HG02884 (cell line): ENCODE results near the gene ATP5F1C.
"Not testable (repeated sequence)": the region's sequence is repeated elsewhere in the genome, so short reads cannot be mapped to it uniquely, and the experiment has no call there.

Experiments
- ATAC-seq: cut with Tn5 transposase; IDR thresholded peaks from one replicate; pipeline ENCODE4 v1.9.1; 2021; ENCODE audit warnings: mild to moderate bottlenecking, moderate library complexity; ENCODE audit not compliant: unreplicated experiment

Gene ATP5F1C

DNA sequence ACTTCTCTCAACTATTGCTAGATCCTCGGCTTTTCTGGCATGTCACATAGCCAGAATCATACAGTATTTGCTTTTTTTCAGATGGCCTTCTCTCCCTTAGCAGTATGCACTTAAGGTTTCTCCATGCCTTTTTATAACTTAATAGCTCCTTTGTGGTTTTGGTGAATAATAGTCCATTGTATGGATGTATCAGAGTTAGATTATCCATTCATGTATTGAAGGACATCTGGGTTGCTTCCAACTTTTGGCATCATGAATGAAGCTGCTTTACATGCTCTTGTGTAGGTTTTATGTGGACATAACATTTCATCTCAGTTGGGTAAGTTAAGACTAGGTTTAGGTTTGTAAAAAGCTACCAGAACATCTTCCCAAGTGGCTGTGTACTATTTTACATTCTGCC lies 4.6 kb downstream of the ATP5F1C start:
- ATAC-seq = no peak

DNA sequence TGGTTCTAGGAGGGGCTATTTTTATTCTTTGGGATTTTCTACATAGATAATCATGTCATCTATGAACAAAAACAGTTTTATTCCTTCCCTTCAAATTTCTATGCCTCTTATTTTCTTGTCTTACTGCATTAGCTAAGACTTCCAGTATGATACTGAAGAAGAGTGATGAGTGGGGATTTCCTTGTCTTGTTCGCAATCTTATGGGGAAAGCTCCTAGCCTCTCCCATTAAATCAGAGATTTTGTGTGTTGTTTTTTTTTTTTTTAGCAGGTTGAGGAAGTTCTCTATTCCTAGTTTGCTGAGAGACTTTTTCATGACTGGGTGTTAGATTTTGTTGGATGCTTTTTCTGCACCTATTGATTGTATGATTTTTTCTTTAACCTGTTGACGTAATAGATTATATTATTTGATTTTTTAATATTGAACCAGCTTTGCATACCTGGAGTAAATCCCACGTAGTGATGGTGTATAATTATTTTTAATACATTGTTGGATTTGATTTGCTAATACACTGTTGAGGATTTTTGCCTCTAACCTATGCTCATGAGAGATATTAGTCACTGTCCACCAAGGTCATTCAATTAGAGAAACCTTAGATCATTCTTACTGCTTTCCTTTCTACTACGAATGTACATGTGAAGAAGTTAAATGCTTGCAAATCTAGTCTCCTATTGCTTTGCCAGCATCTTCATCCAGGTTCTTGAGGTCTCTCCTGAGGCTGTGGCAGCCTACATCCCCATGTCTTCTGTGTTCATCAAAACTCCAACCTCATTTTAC lies 6.5 kb downstream of the ATP5F1C start:
- ATAC-seq = no peak

- ATAC-seq = no peak
Observed at GRCh38 chr10:7795605-7796004, 7.6 kb downstream of the ATP5F1C start.

GRCh38 chr10:7797582-7797981 lies 9.6 kb downstream of the ATP5F1C start:
- ATAC-seq = no peak

- no peak for ATAC-seq
Observed at GRCh38 chr10:7802606-7803005, 14.6 kb downstream of the ATP5F1C start.

DNA sequence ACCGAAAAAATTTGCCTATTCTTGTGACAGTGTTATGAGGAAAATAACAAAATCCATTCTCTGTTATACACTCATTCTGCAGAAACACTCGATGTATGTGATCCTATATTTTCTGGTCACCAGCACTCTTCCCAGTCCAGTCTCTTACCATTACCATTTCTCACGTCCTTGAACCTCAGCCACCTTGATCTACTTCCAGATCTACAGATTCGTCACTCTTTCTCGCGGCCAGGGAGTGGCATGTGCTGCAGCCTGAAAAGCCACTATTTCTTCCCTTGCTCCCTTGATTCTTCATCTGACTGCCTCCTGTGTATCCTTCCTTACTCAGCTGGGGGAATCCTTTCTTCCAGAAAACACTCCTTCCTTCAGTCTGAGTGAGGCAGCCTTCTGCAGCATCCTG lies 16.2 kb downstream of the ATP5F1C start:
- no peak for ATAC-seq

- no peak for ATAC-seq
Observed at GRCh38 chr10:7804741-7805140, 16.8 kb downstream of the ATP5F1C start.

DNA sequence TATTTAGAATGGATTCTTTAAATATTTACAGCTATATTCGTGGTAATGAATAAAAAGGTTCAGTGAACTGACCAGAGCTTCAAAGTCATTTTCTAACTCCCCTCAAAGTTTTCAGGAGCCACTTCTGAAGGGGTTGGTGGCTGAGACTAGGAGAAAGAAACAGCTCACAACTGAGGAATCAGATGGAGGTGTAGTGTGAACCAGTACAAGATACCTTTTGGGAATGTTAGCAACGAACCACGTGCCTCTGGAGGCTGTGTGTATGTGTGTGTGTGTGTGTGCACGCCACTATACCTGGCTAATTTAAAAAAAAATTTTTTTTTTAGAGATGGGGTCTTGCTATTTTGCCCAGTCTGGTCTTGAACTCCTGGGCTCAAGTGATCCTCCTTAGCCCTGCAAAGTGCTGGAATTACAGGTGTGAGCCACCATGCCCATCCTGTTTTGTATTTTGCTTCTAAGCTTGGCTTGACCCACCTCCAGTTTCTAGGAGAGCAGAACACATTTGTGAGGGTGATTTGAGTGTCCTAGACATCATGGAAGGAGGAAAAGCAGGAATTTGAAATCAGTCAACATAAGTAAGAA lies 20.8 kb downstream of the ATP5F1C start:
- ATAC-seq = no peak

DNA sequence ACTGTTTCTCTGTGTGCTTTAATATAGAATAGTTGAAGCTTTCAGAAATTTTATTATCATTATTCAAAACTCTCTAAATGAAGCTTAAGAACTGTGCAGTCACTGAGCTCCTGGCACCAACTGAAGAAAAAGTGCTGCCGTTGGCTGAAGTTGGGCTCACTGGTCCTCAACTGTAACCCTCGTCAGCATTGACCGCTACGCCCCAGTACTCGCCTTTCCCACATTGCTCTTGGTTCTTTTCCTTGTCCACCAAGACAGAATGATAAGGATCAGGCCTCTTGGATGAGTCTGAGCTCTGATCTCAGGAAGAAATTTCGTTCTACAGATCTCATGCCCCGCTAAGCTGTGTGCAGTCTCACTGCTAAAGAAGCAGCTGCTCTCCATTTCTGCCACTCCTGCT lies 22.5 kb downstream of the ATP5F1C start:
- ATAC-seq = no peak

GRCh38 chr10:7811000-7811399 lies 23.0 kb downstream of the ATP5F1C start:
- no peak for ATAC-seq

DNA sequence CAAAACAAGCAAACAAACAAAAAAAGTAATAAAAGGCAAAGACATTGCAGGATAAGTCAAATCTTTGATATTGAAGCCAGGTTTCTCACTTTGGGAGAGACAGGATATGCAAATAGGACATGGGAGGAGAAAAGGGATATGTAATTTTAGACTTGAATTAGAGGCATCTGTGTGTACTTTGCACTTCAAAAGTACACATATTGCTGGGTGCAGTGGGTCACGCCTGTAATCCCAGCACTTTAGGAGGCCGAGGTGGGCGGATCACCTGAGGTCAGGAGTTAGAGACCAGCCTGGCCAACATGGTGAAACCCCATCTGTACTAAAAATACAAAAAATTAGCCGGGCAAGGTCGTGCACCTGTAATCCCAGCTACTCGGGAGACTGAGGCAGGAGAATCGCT lies 23.8 kb downstream of the ATP5F1C start:
- not testable (repeated sequence) for ATAC-seq

DNA sequence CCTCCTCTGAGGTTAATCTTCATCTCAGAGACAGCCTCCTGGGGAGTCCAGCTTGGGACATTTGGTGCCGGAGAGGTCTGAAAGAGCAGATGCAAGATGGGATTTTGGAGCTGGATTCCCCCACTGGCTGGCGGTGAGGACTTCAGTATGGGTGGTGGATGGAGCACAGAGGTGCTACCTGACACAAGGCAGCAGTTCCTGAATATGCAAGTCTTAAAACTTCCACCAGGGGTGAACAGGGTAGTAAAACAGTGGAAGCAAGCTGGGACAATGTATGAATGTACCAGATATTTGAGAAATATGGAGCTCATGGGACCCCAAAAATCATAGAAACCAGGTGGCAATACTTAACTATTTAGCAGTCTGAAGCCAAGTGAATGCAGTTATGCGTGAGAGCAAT lies 25.5 kb downstream of the ATP5F1C start:
- no peak for ATAC-seq

GRCh38 chr10:7817576-7817975 lies 29.6 kb downstream of the ATP5F1C start:
- ATAC-seq = no peak

GRCh38 chr10:7817984-7818294 lies 30.0 kb downstream of the ATP5F1C start:
- ATAC-seq = peak; percentile 9

GRCh38 chr10:7818295-7819120 lies 30.5 kb downstream of the ATP5F1C start, which contains the start of gene TAF3:
Gene TAF3 (plus strand): TSS chr10:7818505. CDS start chr10:7818710, 205 bp downstream.
- ATAC-seq = peak; percentile 77

DNA sequence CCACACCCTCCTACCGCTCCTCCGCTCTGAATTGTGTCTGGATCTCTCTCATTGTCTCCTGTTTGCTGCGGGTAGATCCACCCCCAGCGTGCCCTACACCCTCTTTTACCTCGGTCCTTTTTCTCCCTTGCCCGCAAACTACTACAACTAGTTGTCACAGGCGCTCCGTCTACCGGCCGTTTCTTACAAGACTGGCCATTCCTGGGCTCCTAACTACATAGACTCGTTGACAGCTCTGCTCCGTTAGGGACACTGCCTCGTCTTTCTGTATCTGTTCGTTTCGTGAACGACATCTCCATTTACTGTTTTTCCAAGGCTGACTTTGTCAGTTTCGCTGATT lies 31.1 kb downstream of the ATP5F1C start:
- ATAC-seq = peak; percentile 43

DNA sequence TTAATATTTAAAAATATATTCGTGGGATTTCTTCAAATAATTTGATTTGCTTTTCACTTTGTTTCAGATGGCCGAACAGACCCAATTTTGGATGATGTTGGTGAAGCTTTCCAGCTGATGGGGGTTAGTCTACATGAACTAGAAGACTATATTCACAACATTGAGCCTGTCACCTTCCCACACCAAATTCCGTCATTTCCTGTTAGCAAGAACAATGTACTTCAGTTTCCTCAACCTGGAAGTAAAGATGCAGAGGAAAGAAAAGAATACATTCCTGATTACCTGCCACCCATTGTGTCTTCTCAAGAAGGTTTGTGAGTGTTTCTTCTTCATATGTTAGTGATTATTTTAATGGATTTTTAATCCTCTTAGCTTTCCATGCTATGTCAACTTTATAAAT lies 36.3 kb downstream of the ATP5F1C start:
- ATAC-seq = no peak

DNA sequence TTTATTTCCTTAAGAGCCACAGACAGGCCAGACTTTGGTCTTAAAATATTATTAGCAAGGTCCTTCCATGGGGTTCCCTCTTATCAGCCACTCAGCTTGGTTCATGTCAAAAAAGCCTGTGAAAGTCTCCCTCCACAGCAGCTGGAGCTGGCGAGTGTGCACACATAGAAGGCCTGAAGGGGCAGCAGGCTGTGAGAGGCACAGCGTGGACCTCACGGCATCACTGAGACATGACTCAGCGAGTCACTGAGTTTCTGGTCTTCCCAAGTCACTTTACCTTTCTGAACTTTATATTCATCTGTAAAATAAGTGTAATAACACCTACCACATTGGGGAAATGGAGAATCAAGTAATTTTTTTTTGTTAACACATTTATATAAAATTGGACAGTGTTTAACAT lies 39.0 kb downstream of the ATP5F1C start:
- ATAC-seq = no peak

- no peak for ATAC-seq
Observed at GRCh38 chr10:7829289-7829834, 41.4 kb downstream of the ATP5F1C start.

DNA sequence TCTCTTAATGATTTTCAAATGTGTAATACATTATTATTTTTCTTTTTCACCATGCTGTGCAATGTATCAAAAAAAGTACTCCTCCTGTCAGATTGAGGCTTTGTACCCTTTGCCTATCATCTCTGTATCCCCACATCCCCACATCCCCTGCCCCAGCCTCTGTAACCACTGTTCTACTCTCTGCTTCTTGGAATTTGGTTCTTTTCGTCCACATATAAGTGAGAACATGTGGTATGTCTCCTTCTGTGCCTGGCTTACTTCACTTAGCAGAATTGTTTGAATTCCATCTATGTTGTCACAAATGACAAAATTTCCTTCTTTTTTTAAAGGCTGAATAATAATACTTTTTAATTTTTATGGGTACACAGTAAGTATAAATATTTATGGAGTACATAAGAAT lies 44.1 kb downstream of the ATP5F1C start:
- ATAC-seq = no peak

- no peak for ATAC-seq
Observed at GRCh38 chr10:7833210-7833609, 45.2 kb downstream of the ATP5F1C start.

GRCh38 chr10:7834262-7834661 lies 46.3 kb downstream of the ATP5F1C start:
- ATAC-seq = no peak
